ENCODE measurements around the gene PCNX1. TPM values are rescaled to one million over a fixed set of nuclear protein-coding genes. Genes with fewer than 3 reads are reported as not detected.
"Not testable (repeated sequence)": the region's sequence is repeated elsewhere in the genome, so short reads cannot be mapped to it uniquely, and the experiment has no call there.

The PCNX1 gene
- polyA plus RNA-seq, 1 donor, result 23.9 TPM

DNA sequence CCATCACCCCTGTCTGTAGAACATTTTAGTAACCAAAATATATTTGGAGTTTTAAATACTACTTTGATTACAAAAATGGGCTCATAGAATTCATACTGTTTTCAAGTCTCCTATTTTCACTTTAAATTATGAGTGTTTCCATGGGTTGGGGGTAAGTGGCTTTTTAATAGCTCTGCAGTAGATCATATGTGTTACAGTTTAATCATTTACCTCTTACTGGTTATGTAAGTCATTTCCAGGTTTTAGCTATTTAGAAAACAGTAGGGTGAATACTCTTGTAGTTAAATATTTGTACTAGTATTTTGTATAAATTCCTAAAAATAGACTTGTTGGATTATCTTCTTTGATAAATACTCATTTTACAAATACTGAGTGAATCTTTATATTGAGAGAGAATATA is 8.2 kb downstream of the PCNX1 start:
- DNase-seq (ENCODE audit: low read depth), result no peak

DNA sequence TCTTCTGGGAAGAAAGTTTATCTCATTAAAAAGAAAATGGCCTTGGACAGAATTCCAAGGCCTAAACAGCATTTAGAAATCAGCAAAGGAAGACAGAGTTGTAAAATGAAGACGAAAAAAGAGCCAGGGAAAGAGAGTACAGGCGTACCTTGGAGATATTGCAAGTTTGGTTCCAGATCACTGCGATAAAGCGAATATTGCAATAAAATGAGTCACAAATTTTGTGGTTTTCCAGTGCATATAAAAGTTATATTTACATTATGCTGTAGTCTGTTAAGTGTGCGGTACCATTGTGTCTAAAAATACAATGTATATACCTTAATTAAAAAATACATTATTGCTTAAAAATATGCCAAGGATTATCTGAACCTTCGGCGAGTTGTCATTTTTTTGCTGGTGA is 9.0 kb downstream of the PCNX1 start:
- DNase-seq (ENCODE audit: low read depth), result no peak

DNA sequence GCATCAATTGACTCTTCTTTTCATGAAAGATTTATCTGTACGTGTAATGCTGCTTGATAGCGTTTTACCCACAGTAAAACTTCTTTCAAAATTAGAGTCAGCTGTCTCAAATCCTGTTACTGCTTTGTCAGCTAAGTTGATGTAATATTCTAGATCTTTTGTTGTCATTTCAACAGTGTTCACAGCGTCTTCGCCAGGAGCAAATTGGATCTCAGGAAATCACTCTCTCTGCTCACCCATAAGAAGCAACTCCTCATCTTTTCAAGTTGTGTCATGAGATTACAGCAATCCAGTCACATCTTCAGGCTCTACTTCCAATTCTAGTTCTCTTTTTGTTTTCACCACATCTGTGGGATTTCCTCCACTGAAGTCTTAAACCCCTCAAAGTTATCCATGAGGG is 9.5 kb downstream of the PCNX1 start:
- DNase-seq (ENCODE audit: low read depth), result no peak

DNA sequence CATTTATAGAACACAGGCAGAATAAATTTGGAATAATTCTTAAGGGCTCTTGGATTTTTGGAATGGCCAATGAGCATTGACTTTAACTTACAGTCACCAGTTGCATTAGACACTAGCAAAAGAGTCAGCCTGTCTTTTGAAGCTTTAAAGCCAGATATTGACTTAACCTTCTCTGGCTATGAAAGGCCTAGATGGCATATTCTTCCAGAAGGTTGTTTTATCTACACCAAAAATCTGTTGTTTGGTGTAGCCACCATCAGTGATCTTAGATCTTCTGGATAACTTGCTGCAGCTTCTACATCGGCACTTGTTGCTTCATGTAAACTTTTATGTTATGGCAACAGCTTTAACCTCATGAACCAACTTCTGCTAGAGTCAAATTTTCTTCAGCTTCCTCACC is 10.4 kb downstream of the PCNX1 start:
- no peak for DNase-seq (ENCODE audit: low read depth)

DNA sequence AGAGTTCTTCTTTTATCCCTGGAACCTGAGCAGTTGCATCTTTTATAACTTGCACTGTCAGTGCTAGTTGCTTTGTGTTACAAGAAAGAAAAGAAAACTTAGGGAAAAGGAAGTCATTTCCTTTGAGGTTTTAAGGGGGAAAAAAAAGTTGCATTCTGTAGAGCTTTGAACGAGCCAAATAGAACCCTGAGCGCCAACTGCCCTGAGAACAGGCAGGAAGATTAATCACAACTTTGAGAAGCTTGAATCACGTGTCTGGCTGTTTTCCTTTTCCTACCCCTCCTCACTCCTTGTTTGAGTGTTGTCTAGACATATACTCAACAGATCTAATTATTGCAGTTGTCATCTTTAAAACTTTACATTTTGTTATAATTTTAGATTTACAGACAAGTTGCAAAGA is 12.5 kb downstream of the PCNX1 start:
- DNase-seq (ENCODE audit: low read depth), result no peak

- no peak for DNase-seq (ENCODE audit: low read depth)
These were observed 13.3 kb downstream of the PCNX1 start for GRCh38 chr14:70920608-70921007.

- DNase-seq (ENCODE audit: low read depth), result no peak
These were observed 14.4 kb downstream of the PCNX1 start for GRCh38 chr14:70921669-70922068.

GRCh38 chr14:70924521-70924920 is 17.3 kb downstream of the PCNX1 start:
- DNase-seq (ENCODE audit: low read depth), result no peak

GRCh38 chr14:70926235-70926830 is 19.1 kb downstream of the PCNX1 start:
- DNase-seq (ENCODE audit: low read depth), result no peak

DNA sequence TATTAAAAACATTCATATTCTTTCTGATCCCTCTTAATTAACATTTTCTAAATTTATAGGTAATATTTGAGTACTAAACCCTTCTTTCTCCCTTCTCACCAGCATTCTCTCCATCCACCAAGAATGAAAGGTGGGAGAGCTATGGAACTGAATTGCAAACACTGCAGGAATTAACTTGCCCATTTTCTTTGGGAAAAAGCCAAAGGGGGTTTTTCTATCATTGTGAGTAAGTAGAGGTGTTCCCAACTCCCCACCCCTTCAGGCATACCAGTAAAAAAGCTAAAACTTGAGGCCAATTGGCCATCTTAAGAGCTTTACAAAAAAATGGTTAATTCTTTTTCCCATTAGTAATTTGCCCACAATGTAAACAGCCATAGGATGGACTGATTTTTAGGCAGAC is 23.7 kb downstream of the PCNX1 start:
- no peak for DNase-seq (ENCODE audit: low read depth)

DNA sequence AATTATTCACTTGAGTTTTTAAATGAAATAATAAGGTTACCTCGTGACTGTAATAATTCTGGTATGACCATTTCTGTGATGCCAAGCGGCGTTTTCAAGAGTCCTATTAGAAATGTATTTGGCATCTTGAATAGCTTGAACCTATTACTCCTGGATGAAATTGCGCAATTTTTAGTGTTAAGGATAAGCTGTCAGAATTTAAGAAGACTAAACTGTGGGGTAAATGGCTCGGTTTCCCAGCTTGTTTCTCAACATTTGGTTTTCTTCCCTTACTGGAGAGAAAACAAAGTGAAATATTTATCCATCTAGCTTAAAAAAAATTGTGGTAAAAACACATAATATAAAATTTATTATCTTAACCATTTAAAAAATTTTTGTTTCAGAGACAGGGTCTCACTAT is 26.8 kb downstream of the PCNX1 start:
- DNase-seq (ENCODE audit: low read depth), result no peak

DNA sequence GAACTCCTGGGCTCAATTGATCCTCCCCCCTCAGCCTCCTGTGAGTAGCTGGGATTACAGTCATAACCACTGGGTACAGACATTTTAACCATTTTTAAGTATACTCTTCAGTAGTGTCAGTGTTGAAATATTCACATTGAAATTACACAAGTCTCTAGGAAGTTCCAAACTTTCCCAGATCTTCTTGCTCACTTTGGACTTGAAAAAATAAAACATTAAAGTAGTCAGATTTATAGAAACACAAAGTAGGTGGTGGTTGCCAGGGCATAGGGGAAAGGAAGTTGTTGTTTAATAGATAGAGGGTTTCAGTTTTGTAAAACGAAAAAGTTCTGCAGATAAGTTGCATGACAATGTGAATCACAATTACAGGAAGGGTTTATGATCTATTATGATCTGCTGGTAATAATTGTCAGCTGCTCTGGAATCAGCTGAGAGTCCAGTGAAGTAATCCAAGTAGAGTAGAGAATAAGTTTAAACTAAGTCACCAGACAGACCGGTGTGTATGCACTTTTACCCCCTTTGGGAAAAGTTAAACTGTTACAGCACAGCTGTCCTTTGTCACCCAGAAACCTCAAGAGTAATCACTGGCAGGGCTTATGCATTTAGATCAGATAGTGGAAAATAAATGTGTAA is 27.4 kb downstream of the PCNX1 start:
- no peak for DNase-seq (ENCODE audit: low read depth)

- DNase-seq (ENCODE audit: low read depth), result no peak
These were observed 27.9 kb downstream of the PCNX1 start for GRCh38 chr14:70935135-70935534.

- DNase-seq (ENCODE audit: low read depth), result not testable (repeated sequence)
These were observed 32.4 kb downstream of the PCNX1 start for GRCh38 chr14:70939693-70940092.

- not testable (repeated sequence) for DNase-seq (ENCODE audit: low read depth)
These were observed 34.5 kb downstream of the PCNX1 start for GRCh38 chr14:70941637-70942341.

- no peak for DNase-seq (ENCODE audit: low read depth)
These were observed 35.1 kb downstream of the PCNX1 start for GRCh38 chr14:70942342-70942706.

GRCh38 chr14:70942721-70943120 is 35.5 kb downstream of the PCNX1 start:
- not testable (repeated sequence) for DNase-seq (ENCODE audit: low read depth)

GRCh38 chr14:70943838-70944237 is 36.6 kb downstream of the PCNX1 start:
- DNase-seq (ENCODE audit: low read depth), result no peak

DNA sequence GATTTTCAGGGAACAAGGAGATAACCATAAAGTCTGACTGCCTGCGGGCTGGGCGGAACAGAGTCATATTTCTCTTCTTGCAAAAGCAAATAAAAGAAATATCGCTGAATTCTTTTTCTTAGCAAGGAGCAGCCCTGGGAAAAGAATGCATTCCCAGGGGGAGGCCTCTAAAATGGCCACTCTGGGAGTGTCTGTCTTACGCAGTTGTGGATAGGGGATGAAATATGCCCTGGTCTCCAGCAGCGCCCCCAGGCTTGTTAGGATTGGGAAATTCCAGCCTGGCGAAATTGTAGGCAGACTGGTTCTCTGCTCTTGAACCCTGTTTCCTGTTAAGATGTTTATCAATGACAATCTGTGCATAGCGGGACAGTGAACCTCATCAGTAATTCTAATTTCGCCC is 40.5 kb downstream of the PCNX1 start:
- no peak for DNase-seq (ENCODE audit: low read depth)

- no peak for DNase-seq (ENCODE audit: low read depth)
These were observed 45.2 kb downstream of the PCNX1 start for GRCh38 chr14:70952485-70952884.

- no peak for DNase-seq (ENCODE audit: low read depth)
These were observed 46.8 kb downstream of the PCNX1 start for GRCh38 chr14:70954068-70954467.

GRCh38 chr14:70955543-70956480 is 48.6 kb downstream of the PCNX1 start:
- no peak for DNase-seq (ENCODE audit: low read depth)

Measured in forelimb muscle (tissue), 1 donor.